HG03442 (cell line): Measurements from ENCODE around the gene NDUFS5.
A peak's percentile ranks its signal among the peaks of the same experiment; 100 is the strongest.
"Not testable (repeated sequence)": the region's sequence is repeated elsewhere in the genome, so short reads cannot be mapped to it uniquely, and the experiment has no call there.

ENCODE experiments used
- ATAC-seq: cut with Tn5 transposase; IDR thresholded peaks from one replicate; pipeline ENCODE4 v1.9.1; 2021; ENCODE audit warnings: mild to moderate bottlenecking, moderate library complexity; ENCODE audit not compliant: unreplicated experiment

The NDUFS5 gene

GRCh38 chr1:39026051-39026865 is at the start of gene NDUFS5:
TSS of gene NDUFS5 (plus strand) at chr1:39026350. CDS start at chr1:39028725, 2,375 bp downstream.
- peak; percentile 71 for ATAC-seq

GRCh38 chr1:38977399-38978244 is 48.5 kb upstream of the NDUFS5 start:
- ATAC-seq = not testable (repeated sequence)

GRCh38 chr1:38978245-38978542 is 48.0 kb upstream of the NDUFS5 start:
- not testable (repeated sequence) for ATAC-seq

- not testable (repeated sequence) for ATAC-seq
Measured at GRCh38 chr1:38979380-38979779, 46.8 kb upstream of the NDUFS5 start.

- ATAC-seq = no peak
Measured at GRCh38 chr1:38989979-38990378, 36.2 kb upstream of the NDUFS5 start.

- no peak for ATAC-seq
Measured at GRCh38 chr1:38990386-38990737, 35.8 kb upstream of the NDUFS5 start.

GRCh38 chr1:38990738-38991637 is 35.2 kb upstream of the NDUFS5 start, which contains the start of gene AKIRIN1:
TSS of gene AKIRIN1 (plus strand) at chr1:38991276. CDS start at chr1:38991381, 105 bp downstream.
- ATAC-seq = peak; percentile 90

- ATAC-seq = no peak
Measured at GRCh38 chr1:38991638-38992411, 34.3 kb upstream of the NDUFS5 start.

GRCh38 chr1:38992412-38993111 is 33.6 kb upstream of the NDUFS5 start:
- ATAC-seq = no peak

GRCh38 chr1:38994196-38994595 is 32.0 kb upstream of the NDUFS5 start:
- ATAC-seq = no peak

GRCh38 chr1:38997034-38997900 is 28.9 kb upstream of the NDUFS5 start:
- no peak for ATAC-seq

GRCh38 chr1:38997901-38998190 is 28.3 kb upstream of the NDUFS5 start:
- no peak for ATAC-seq

GRCh38 chr1:39001516-39002421 is 24.4 kb upstream of the NDUFS5 start:
- ATAC-seq = no peak

GRCh38 chr1:39003281-39003680 is 22.9 kb upstream of the NDUFS5 start:
- ATAC-seq = no peak

GRCh38 chr1:39003794-39004193 is 22.4 kb upstream of the NDUFS5 start:
- ATAC-seq = no peak

- ATAC-seq = no peak
Measured at GRCh38 chr1:39006287-39006686, 19.9 kb upstream of the NDUFS5 start.

- no peak for ATAC-seq
Measured at GRCh38 chr1:39006726-39007645, 19.2 kb upstream of the NDUFS5 start.
